ENCODE measurements around the gene CFAP61.
"Not testable (repeated sequence)": the region's sequence is repeated elsewhere in the genome, so short reads cannot be mapped to it uniquely, and the experiment has no call there.

CFAP61 gene

GRCh38 chr20:20215976-20216727, 163.8 kb downstream of the CFAP61 start:
- H2AFZ ChIP-seq (ENCODE audit: low read depth), result no peak overlapping the region
- no peak overlapping the region for H3K27ac ChIP-seq
- no peaks in the 10 kb centered on the region for H3K27me3 ChIP-seq (ENCODE audit: insufficient read depth, low read depth)
- H3K9ac ChIP-seq, result no peak overlapping the region
- TF ChIP-seq CTCF (conservative IDR thresholded peaks at IDR 0.05; ENCODE audit: low read depth, low read length), result no peak
- H3K4me2 ChIP-seq, result no peak overlapping the region
- H3K4me3 ChIP-seq (IDR thresholded peaks at IDR 0.05; ENCODE audit: insufficient read depth, low read depth, low read length), result no peak overlapping the region
- H3K79me2 ChIP-seq (ENCODE audit: insufficient read depth, low read depth), result no peaks in the 10 kb centered on the region
- H3K36me3 ChIP-seq (ENCODE audit: insufficient read depth), result no peaks in the 10 kb centered on the region
- no peaks in the 10 kb centered on the region for H4K20me1 ChIP-seq (ENCODE audit: insufficient read depth)
- peaks cover 18% of the 10 kb centered on the region for H3K4me1 ChIP-seq (ENCODE audit: low read depth, poor library complexity, severe bottlenecking)

GRCh38 chr20:20216941-20217340, 164.6 kb downstream of the CFAP61 start:
- H2AFZ ChIP-seq (ENCODE audit: low read depth), result no peak overlapping the region

GRCh38 chr20:20217621-20218020, 165.3 kb downstream of the CFAP61 start:
- Histone ChIP-seq H3K4me1 (ENCODE audit: low read depth, poor library complexity, severe bottlenecking) (peaks cover 10% of the 10 kb centered on the region), H2AFZ (ENCODE audit: low read depth) (no peak overlapping the region), H3K27me3 (ENCODE audit: insufficient read depth, low read depth) (no peaks in the 10 kb centered on the region), H3K4me3 (IDR thresholded peaks at IDR 0.05; ENCODE audit: insufficient read depth, low read depth, low read length) (no peak overlapping the region), H3K27ac (no peak overlapping the region), H3K36me3 (ENCODE audit: insufficient read depth) (no peaks in the 10 kb centered on the region), H3K4me2 (no peak overlapping the region), H3K9ac (no peak overlapping the region), H3K79me2 (ENCODE audit: insufficient read depth, low read depth) (no peaks in the 10 kb centered on the region), H4K20me1 (ENCODE audit: insufficient read depth) (no peaks in the 10 kb centered on the region)
- TF ChIP-seq CTCF (conservative IDR thresholded peaks at IDR 0.05; ENCODE audit: low read depth, low read length), result no peak

More at GRCh38 chr20:20216941-20217340, 164.6 kb downstream of the CFAP61 start:
- H3K27ac ChIP-seq, result no peak overlapping the region
- H3K4me1 ChIP-seq (ENCODE audit: low read depth, poor library complexity, severe bottlenecking), result peaks cover 10% of the 10 kb centered on the region
- H3K4me3 ChIP-seq (IDR thresholded peaks at IDR 0.05; ENCODE audit: insufficient read depth, low read depth, low read length), result no peak overlapping the region
- H3K36me3 ChIP-seq (ENCODE audit: insufficient read depth), result no peaks in the 10 kb centered on the region
- no peak for TF ChIP-seq CTCF (conservative IDR thresholded peaks at IDR 0.05; ENCODE audit: low read depth, low read length)
- H3K9ac ChIP-seq, result no peak overlapping the region
- no peaks in the 10 kb centered on the region for H3K79me2 ChIP-seq (ENCODE audit: insufficient read depth, low read depth)
- H4K20me1 ChIP-seq (ENCODE audit: insufficient read depth), result no peaks in the 10 kb centered on the region
- H3K4me2 ChIP-seq, result no peak overlapping the region
- H3K27me3 ChIP-seq (ENCODE audit: insufficient read depth, low read depth), result no peaks in the 10 kb centered on the region

- not testable (repeated sequence) for H3K79me2 ChIP-seq (ENCODE audit: insufficient read depth, low read depth); H3K27me3 ChIP-seq (ENCODE audit: insufficient read depth, low read depth); H3K27ac ChIP-seq; H3K9ac ChIP-seq; H2AFZ ChIP-seq (ENCODE audit: low read depth); H3K4me2 ChIP-seq; H3K4me3 ChIP-seq (IDR thresholded peaks at IDR 0.05; ENCODE audit: insufficient read depth, low read depth, low read length); H4K20me1 ChIP-seq (ENCODE audit: insufficient read depth); H3K36me3 ChIP-seq (ENCODE audit: insufficient read depth); H3K4me1 ChIP-seq (ENCODE audit: low read depth, poor library complexity, severe bottlenecking)
Observed at GRCh38 chr20:20218106-20218505, 165.8 kb downstream of the CFAP61 start.

- no peaks in the 10 kb centered on the region for H3K36me3 ChIP-seq (ENCODE audit: insufficient read depth)
- H3K4me3 ChIP-seq (IDR thresholded peaks at IDR 0.05; ENCODE audit: insufficient read depth, low read depth, low read length), result no peak overlapping the region
- TF ChIP-seq CTCF (conservative IDR thresholded peaks at IDR 0.05; ENCODE audit: low read depth, low read length), result no peak
- H4K20me1 ChIP-seq (ENCODE audit: insufficient read depth), result no peaks in the 10 kb centered on the region
- H3K4me1 ChIP-seq (ENCODE audit: low read depth, poor library complexity, severe bottlenecking), result peaks cover 5% of the 10 kb centered on the region
- H3K9ac ChIP-seq, result no peak overlapping the region
- H3K4me2 ChIP-seq, result no peak overlapping the region
- H3K79me2 ChIP-seq (ENCODE audit: insufficient read depth, low read depth), result no peaks in the 10 kb centered on the region
- no peak overlapping the region for H3K27ac ChIP-seq
- no peak overlapping the region for H2AFZ ChIP-seq (ENCODE audit: low read depth)
- H3K27me3 ChIP-seq (ENCODE audit: insufficient read depth, low read depth), result no peaks in the 10 kb centered on the region
Observed at GRCh38 chr20:20219016-20219415, 166.7 kb downstream of the CFAP61 start.

Data from KMS-11 (cell line).